ENCODE data around the gene TTC33. TPM values are rescaled to one million over a fixed set of nuclear protein-coding genes. Genes with fewer than 3 reads are reported as not detected.
"Not testable (repeated sequence)": the region's sequence is repeated elsewhere in the genome, so short reads cannot be mapped to it uniquely, and the experiment has no call there.

Gene TTC33
- total RNA-seq, 1 donor from 2014 or later = 9.7 TPM

- no peak for TF ChIP-seq CTCF (IDR thresholded peaks at IDR 0.05; ENCODE audit: insufficient read depth, low read length, severe bottlenecking)
- FAIRE-seq = no peak
- DNase-seq (ENCODE audit: low read depth) = no peak
- Histone ChIP-seq H3K4me3 (ENCODE audit: low read depth, low read length) (no peak overlapping the region), H3K27me3 (ENCODE audit: control insufficient read depth, insufficient read depth, low read length) (no peaks in the 10 kb centered on the region), H3K36me3 (ENCODE audit: control insufficient read depth, insufficient read depth, low read length) (no peaks in the 10 kb centered on the region)
These were observed 186.1 kb downstream of the TTC33 start for GRCh38 chr5:40569546-40570270.

DNA sequence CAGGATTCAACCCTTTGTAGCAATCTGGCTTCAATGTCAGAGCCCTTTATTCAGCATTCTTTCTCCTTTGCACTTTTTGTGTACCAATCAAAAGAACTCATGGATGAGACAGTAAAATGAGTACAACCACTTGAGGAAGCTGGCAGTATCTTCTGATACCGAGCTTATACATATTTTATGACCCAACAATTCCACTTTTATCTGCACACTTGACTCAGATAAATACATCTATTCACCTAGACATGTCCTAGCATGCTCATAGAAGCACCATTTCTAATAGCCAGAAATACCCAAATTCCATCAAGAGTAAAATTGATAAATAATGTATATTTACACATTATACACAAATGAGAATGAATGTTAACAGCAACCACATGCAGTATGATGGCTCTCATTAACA lies 187.2 kb downstream of the TTC33 start:
- no peak for FAIRE-seq
- DNase-seq (ENCODE audit: low read depth) = peak; percentile 69

GRCh38 chr5:40563173-40563572 lies 192.6 kb downstream of the TTC33 start:
- not testable (repeated sequence) for H3K36me3 ChIP-seq (ENCODE audit: control insufficient read depth, insufficient read depth, low read length); DNase-seq (ENCODE audit: low read depth); FAIRE-seq; H3K4me3 ChIP-seq (ENCODE audit: low read depth, low read length); H3K27me3 ChIP-seq (ENCODE audit: control insufficient read depth, insufficient read depth, low read length)

More for the DNA sequence above, 187.2 kb downstream of the TTC33 start:
- H3K36me3 ChIP-seq (ENCODE audit: control insufficient read depth, insufficient read depth, low read length) = no peaks in the 10 kb centered on the region
- no peak overlapping the region for H3K4me3 ChIP-seq (ENCODE audit: low read depth, low read length)
- TF ChIP-seq CTCF (IDR thresholded peaks at IDR 0.05; ENCODE audit: insufficient read depth, low read length, severe bottlenecking) = no peak
- H3K27me3 ChIP-seq (ENCODE audit: control insufficient read depth, insufficient read depth, low read length) = no peaks in the 10 kb centered on the region

DNA sequence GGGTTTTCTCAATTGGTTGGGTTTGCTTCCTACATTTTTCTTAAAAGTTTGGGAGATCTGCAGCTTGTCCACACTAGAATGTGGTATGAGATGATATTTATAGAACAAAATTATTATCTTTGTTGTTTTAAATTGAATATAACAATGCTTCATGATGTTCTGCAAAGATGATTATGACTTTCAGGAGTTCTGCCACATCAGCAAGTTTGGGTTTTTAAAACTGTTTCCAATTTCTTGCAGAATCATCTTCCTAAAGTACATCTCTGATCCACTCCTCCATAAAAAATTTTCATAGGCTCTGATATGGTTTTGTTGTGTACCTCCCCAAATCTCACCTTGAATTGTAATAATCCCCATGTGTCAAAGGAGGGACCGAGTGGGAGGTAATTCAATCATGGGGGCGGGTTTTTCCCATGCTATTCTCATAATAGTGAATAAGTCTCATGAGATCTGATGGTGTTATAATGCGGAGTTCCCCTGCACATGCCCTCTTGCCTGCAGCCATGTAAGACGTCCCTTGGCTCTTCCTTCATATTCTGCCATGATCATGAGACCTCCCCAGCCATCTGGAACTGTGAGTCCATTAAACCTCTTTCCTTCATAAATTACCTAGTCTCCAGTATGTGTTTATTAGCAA lies 195.2 kb downstream of the TTC33 start:
- no peak for TF ChIP-seq CTCF (IDR thresholded peaks at IDR 0.05; ENCODE audit: insufficient read depth, low read length, severe bottlenecking)
- no peak for FAIRE-seq
- Histone ChIP-seq H3K4me3 (ENCODE audit: low read depth, low read length) (no peak overlapping the region), H3K36me3 (ENCODE audit: control insufficient read depth, insufficient read depth, low read length) (no peaks in the 10 kb centered on the region), H3K27me3 (ENCODE audit: control insufficient read depth, insufficient read depth, low read length) (no peaks in the 10 kb centered on the region)
- no peak for DNase-seq (ENCODE audit: low read depth)

DNA sequence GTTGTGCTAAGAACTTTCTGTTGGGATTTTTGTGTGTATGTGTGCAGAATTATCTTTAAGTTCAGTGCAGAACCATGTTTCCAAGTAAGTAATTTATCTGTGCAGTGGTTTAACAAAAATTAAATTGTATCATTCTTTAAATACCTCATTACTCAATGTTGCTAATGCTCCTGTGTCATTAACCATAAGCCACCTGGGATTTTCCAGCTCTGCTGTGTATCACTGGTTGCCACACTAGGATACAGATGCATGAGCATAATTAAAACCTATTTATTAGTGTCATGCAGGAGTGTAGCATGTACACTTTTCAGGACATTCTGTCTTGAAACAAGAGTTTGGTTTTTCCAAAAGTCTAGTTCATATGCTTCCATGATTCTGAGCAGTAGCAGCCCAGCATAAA lies 196.5 kb downstream of the TTC33 start:
- DNase-seq (ENCODE audit: low read depth) (no peak), FAIRE-seq (no peak)
- no peak for TF ChIP-seq CTCF (IDR thresholded peaks at IDR 0.05; ENCODE audit: insufficient read depth, low read length, severe bottlenecking)
- Histone ChIP-seq H3K36me3 (ENCODE audit: control insufficient read depth, insufficient read depth, low read length) (no peaks in the 10 kb centered on the region), H3K4me3 (ENCODE audit: low read depth, low read length) (no peak overlapping the region), H3K27me3 (ENCODE audit: control insufficient read depth, insufficient read depth, low read length) (no peaks in the 10 kb centered on the region)

DNA sequence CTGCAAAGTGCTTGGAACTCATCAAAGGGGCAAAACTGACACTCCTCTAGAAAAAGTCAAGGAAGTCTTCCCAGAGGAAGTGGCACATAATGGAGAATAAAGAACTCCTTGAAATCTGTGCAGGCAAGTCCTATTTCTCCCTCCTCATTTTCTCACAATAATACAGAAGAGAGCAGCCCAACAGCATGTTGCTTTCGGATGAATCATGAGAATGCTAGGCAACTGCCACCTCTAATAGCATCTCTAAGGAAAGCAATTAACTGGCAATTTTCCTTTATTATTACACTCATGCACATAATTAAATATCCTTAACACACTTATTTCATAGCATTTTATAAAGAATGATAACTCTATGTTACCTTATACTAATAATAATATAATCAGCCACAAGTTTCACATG lies 198.3 kb downstream of the TTC33 start:
- DNase-seq (ENCODE audit: low read depth) (no peak), FAIRE-seq (no peak)
- H3K36me3 ChIP-seq (ENCODE audit: control insufficient read depth, insufficient read depth, low read length) = no peaks in the 10 kb centered on the region
- TF ChIP-seq CTCF (IDR thresholded peaks at IDR 0.05; ENCODE audit: insufficient read depth, low read length, severe bottlenecking) = no peak
- H3K27me3 ChIP-seq (ENCODE audit: control insufficient read depth, insufficient read depth, low read length) = no peaks in the 10 kb centered on the region
- H3K4me3 ChIP-seq (ENCODE audit: low read depth, low read length) = no peak overlapping the region

Measured in bronchial epithelial cell (primary cell).